ENCODE data around the gene CHGA. TPM values are rescaled to one million over a fixed set of nuclear protein-coding genes. Genes with fewer than 3 reads are reported as not detected.

CHGA gene
- total RNA-seq, 3 donors from 2014 or later: 0.98 to 1.3 TPM; not detected in 1

DNA sequence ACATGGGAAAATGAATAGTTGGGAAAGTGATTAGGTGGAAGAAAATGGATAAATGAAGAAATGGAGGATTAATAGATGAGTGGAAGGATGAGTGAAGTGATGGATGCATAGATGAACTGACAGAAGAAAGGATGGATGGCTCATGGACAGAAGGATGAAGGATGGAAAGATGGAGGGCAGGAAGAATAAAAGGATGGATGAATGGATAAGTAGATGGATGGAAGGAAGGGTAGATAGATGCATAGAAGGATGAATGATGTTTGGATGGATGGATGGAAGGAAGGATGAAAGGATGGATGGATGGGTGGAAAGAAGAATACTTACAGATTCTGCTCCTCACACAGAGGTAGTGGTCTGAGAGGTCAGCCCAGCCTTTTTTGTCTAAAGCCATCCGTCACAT, 35.8 kb upstream of the CHGA start:
- H3K27ac ChIP-seq: no peak overlapping the region
- TF ChIP-seq POLR2A (IDR thresholded peaks at IDR 0.05): no peak
- TF ChIP-seq POLR2AphosphoS5 (IDR thresholded peaks at IDR 0.05): no peak
- TF ChIP-seq, protein P1, sequence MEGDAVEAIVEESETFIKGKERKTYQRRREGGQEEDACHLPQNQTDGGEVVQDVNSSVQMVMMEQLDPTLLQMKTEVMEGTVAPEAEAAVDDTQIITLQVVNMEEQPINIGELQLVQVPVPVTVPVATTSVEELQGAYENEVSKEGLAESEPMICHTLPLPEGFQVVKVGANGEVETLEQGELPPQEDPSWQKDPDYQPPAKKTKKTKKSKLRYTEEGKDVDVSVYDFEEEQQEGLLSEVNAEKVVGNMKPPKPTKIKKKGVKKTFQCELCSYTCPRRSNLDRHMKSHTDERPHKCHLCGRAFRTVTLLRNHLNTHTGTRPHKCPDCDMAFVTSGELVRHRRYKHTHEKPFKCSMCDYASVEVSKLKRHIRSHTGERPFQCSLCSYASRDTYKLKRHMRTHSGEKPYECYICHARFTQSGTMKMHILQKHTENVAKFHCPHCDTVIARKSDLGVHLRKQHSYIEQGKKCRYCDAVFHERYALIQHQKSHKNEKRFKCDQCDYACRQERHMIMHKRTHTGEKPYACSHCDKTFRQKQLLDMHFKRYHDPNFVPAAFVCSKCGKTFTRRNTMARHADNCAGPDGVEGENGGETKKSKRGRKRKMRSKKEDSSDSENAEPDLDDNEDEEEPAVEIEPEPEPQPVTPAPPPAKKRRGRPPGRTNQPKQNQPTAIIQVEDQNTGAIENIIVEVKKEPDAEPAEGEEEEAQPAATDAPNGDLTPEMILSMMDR (IDR thresholded peaks at IDR 0.05): no peak
- H3K36me3 ChIP-seq: no peaks in the 10 kb centered on the region
- H3K4me3 ChIP-seq: no peak overlapping the region
- H3K9me3 ChIP-seq: no peaks in the 10 kb centered on the region
- intact Hi-C loops (cut with DNase I; ENCODE audit: low total_unique reads): no loop called here
- DNase-seq (ENCODE audit: low spot score in 2 of 2): no peak
- H3K27me3 ChIP-seq: peaks cover 0 to 10% of the 10 kb centered on the region in 2 donors
- no peaks in the 10 kb centered on the region for H3K4me1 ChIP-seq

DNA sequence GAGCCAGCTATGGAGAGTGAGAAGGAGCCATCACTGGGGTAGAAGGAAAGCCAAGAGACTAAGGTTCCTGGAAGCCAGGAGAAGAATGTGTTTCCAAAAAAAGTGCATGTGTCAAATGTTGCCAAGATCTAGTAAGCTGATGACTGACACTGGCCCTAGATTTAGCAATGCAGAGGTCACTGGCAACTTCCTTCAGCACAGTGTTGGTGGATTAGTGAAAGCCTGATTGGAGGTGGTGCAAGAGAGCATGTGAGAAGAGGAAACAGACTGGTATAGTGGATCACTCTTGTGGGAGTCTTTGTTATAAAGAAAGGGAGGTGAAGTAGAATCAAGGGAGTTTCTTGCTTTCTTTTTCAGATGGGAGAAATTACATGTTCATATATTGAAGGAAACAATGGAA, 34.1 kb upstream of the CHGA start:
- no peaks in the 10 kb centered on the region for H3K36me3 ChIP-seq
- DNase-seq (ENCODE audit: low spot score in 2 of 2): no peak
- H3K27me3 ChIP-seq: peaks cover 0 to 10% of the 10 kb centered on the region in 2 donors
- H3K4me3 ChIP-seq: no peak overlapping the region
- no peaks in the 10 kb centered on the region for H3K4me1 ChIP-seq
- peaks cover 0 to 9% of the 10 kb centered on the region in 2 donors for H3K9me3 ChIP-seq
- H3K27ac ChIP-seq: no peak overlapping the region
- intact Hi-C loops (cut with DNase I; ENCODE audit: low total_unique reads): no loop called here
- TF ChIP-seq, protein P1 (IDR thresholded peaks at IDR 0.05): no peak
- no peak for TF ChIP-seq POLR2AphosphoS5 (IDR thresholded peaks at IDR 0.05)
- TF ChIP-seq POLR2A (IDR thresholded peaks at IDR 0.05): no peak

DNA sequence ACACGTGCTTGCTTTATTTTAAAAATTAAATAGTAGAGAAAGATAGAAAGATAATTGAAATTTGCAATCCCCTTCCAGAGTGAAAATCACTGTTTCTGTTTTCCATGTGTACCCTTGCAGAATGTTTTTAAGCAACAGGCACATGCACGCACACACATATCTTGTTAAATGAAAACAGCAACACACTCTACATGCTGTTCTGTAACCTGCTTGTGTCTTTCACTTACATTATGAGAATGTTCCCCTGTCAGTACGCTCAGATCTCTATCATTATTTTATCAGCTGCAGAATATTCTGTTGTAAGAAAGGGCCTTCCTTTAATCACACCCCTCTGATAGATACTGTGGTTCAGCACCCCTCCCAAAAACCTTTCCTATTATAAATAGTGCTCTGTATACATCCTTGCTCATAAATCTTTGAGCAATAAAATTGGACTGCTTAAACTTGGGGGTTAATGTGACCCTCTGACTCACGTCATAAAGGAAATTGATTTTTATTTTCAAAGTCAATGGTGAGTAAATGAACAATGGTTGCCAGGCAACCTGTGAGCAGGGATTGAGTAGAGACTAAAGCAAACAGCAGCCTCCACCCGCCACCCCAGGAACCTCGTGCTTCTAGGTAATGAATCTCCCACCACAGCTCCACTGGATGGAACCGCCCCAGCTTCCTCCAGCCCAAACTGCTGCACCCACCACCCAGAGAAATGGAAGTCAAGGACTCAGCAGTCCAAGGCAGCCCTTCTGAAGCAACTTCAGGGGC, 31.9 kb upstream of the CHGA start:
- TF ChIP-seq POLR2AphosphoS5 (IDR thresholded peaks at IDR 0.05) (no peak), POLR2A (IDR thresholded peaks at IDR 0.05) (no peak)
- TF ChIP-seq, protein P1 (IDR thresholded peaks at IDR 0.05): no peak
- intact Hi-C loops (cut with DNase I; ENCODE audit: low total_unique reads): no loop called here
- H3K27me3 ChIP-seq: peaks cover 0 to 10% of the 10 kb centered on the region in 2 donors

DNA sequence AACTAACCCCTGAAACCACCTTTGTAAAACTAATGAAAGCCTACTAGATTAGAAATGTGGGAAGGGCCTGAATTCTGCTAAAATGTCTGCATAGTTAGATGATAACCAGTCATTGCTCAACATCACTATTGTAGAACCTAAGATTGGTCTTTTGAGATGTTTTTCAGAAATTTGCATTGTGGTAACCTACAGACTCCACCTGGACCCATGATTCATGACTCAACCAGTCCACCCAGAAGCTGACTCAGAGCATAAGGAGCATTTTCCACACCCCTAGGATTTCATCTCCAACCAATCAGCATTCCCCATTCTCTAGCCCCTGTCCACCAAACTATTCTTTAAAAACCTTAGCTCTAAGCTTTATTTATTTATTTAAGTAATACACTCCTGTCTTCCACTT, 30.4 kb upstream of the CHGA start:
- H3K4me1 ChIP-seq: no peaks in the 10 kb centered on the region
- no peak overlapping the region for H3K27ac ChIP-seq
- no peak overlapping the region for H3K4me3 ChIP-seq
- no peak for DNase-seq (ENCODE audit: low spot score in 2 of 2)
- intact Hi-C loops (cut with DNase I; ENCODE audit: low total_unique reads): no loop called here
- no peaks in the 10 kb centered on the region for H3K36me3 ChIP-seq
- peaks cover 0 to 6% of the 10 kb centered on the region in 2 donors for H3K27me3 ChIP-seq
- peaks cover 3 to 9% of the 10 kb centered on the region in 2 donors for H3K9me3 ChIP-seq
- TF ChIP-seq, protein P1 (IDR thresholded peaks at IDR 0.05): no peak
- TF ChIP-seq POLR2A (IDR thresholded peaks at IDR 0.05) (no peak), POLR2AphosphoS5 (IDR thresholded peaks at IDR 0.05) (no peak)

More for the DNA sequence above, 31.9 kb upstream of the CHGA start:
- no peak for DNase-seq (ENCODE audit: low spot score in 2 of 2)
- no peak overlapping the region for H3K4me3 ChIP-seq
- no peaks in the 10 kb centered on the region for H3K36me3 ChIP-seq
- no peak overlapping the region for H3K27ac ChIP-seq
- peaks cover 3 to 9% of the 10 kb centered on the region in 2 donors for H3K9me3 ChIP-seq
- H3K4me1 ChIP-seq: no peaks in the 10 kb centered on the region

DNA sequence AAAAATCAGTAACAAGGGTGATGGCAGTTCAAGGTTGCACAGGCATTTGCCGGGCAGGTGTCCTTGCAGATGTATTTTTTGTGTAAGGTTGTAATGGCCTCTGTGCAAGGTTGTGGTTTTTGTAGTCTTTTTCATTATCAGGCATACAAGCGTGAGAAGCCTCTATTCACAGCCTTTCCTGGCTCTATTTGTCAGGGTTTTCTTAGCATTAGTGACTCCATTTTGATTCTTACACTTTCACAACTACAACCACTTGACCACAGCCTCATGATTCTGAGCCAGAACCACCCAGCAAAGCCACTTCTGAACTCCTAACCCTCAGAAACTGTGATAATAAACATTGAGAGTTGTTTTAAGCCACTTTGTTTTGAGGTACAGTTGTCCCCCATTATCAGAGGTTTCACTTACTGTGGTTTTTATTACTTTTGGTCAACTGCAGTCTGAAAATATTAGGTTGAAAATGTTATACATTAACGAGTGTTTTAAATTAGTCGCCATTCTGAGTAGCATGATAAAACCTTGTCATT, 27.5 kb upstream of the CHGA start:
- H3K9me3 ChIP-seq: peaks cover 3 to 9% of the 10 kb centered on the region in 2 donors
- no peaks in the 10 kb centered on the region for H3K4me1 ChIP-seq
- DNase-seq (ENCODE audit: low spot score in 2 of 2): no peak
- intact Hi-C loops (cut with DNase I; ENCODE audit: low total_unique reads): no loop called here
- H3K27ac ChIP-seq: no peak overlapping the region
- H3K4me3 ChIP-seq: no peak overlapping the region
- no peak for TF ChIP-seq POLR2AphosphoS5 (IDR thresholded peaks at IDR 0.05)
- TF ChIP-seq, protein P1 (IDR thresholded peaks at IDR 0.05): no peak
- peaks cover 0 to 16% of the 10 kb centered on the region in 2 donors for H3K27me3 ChIP-seq
- no peaks in the 10 kb centered on the region for H3K36me3 ChIP-seq

Measured in breast epithelium (tissue), 4 donors.